WTC11 (cell line): ENCODE measurements around the gene ZDHHC8.

Experiments
- CREM ChIP-seq: sonication (generic); formaldehyde crosslinking; IDR thresholded peaks from 2 replicates; pipeline ENCODE4 v1.8.1; 2022; ENCODE audit warnings: mild to moderate bottlenecking, missing genetic modification reagents, moderate library complexity
- CTCF ChIP-seq: fragments of 200-600 bp; IDR thresholded peaks from 2 replicates; pipeline ENCODE4 v1.8.0; 2022; ENCODE audit warnings: antibody characterized with exemption
- MYBL2 ChIP-seq: sonication (generic); formaldehyde crosslinking; IDR thresholded peaks from 2 replicates; pipeline ENCODE4 v1.8.1; 2023; ENCODE audit warnings: mild to moderate bottlenecking, moderate library complexity, missing genetic modification reagents
- ZNF121 ChIP-seq: sonication (generic); formaldehyde crosslinking; IDR thresholded peaks from 2 replicates; pipeline ENCODE4 v1.8.0; 2023; ENCODE audit warnings: missing genetic modification reagents
- ZNF423 ChIP-seq: fragments of 250-450 bp; sonication (Bioruptor Pico); IDR thresholded peaks from 2 replicates; pipeline ENCODE4 v2.1.2; 2022; ENCODE audit warnings: mild to moderate bottlenecking, moderate library complexity

GRCh38 chr22:20123366-20124082 lies 8.1 kb upstream of the ZDHHC8 start:
- TF ChIP-seq ZNF121: no peak
- no peak for TF ChIP-seq CTCF
- no peak for TF ChIP-seq CREM (CRISPR knock-in tag)
- no peak for TF ChIP-seq MYBL2 (CRISPR knock-in tag)
- TF ChIP-seq ZNF423 (CRISPR knock-in tag): no peak
